ENCODE data around the gene AMBP. TPM values are rescaled to one million over a fixed set of nuclear protein-coding genes. Genes with fewer than 3 reads are reported as not detected.

Gene AMBP
- total and polyA plus RNA-seq, 2 of the 13 experiments (the other 11 are each of a cell fraction or from before 2014, with no cell fraction given) = 1,510 to 2,580 TPM

DNA sequence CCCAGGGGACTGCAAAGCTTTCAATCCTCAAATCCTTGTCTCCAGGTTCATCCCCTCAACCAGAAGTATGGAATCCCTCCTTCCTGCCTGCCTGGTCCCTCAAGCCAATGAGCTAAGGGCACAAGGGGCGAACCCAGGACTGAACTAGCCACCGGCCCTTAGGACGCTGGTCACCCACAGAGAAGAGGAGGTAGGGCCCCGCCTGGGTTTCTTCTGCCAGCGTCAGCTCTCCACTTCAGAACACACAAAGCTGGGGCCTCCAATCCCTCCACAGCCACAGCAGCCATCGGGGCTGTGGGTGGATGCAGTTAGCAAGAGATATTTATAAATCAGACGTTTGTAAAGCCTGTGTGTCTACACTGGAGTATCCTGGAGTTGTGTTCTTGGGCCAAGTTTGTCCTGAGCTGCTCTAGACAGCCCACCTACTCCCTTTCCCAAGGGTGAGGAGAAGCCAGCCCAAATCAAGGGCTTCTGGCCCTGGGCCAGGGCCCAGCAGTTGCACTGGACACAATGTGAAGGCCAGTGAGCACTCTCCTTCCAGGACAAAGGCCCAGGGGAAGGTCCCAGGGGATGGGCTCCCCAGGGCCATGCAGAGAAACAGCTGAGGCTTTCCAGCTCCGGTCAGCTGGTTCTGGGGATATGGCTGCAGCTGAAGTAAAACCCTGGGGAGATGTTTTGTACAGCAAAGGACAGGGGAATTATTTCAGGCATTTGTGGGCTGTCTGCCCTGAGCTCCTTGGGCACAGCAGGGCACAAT is 18.9 kb downstream of the AMBP start (continued):
- TF ChIP-seq, protein P1, sequence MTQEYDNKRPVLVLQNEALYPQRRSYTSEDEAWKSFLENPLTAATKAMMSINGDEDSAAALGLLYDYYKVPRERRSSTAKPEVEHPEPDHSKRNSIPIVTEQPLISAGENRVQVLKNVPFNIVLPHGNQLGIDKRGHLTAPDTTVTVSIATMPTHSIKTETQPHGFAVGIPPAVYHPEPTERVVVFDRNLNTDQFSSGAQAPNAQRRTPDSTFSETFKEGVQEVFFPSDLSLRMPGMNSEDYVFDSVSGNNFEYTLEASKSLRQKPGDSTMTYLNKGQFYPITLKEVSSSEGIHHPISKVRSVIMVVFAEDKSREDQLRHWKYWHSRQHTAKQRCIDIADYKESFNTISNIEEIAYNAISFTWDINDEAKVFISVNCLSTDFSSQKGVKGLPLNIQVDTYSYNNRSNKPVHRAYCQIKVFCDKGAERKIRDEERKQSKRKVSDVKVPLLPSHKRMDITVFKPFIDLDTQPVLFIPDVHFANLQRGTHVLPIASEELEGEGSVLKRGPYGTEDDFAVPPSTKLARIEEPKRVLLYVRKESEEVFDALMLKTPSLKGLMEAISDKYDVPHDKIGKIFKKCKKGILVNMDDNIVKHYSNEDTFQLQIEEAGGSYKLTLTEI (CRISPR knock-in tag; conservative IDR thresholded peaks at IDR 0.05) = no peak
- no peak for TF ChIP-seq TCF7L2 (IDR thresholded peaks at IDR 0.05; ENCODE audit: low read depth, low read length)
- TF ChIP-seq REPIN1 (CRISPR knock-in tag; IDR thresholded peaks at IDR 0.05; ENCODE audit: borderline replicate concordance, low read depth) = peak; percentile 80
- no peak for TF ChIP-seq YEATS4 (CRISPR knock-in tag; IDR thresholded peaks at IDR 0.05; ENCODE audit: borderline replicate concordance)
- TF ChIP-seq MATR3 (CRISPR knock-in tag; IDR thresholded peaks at IDR 0.05) = no peak
- no peak for TF ChIP-seq IRF2 (CRISPR knock-in tag; IDR thresholded peaks at IDR 0.05)
- no peak for TF ChIP-seq GATAD1 (CRISPR knock-in tag; IDR thresholded peaks at IDR 0.05)
- TF ChIP-seq DNMT3B (CRISPR knock-in tag; conservative IDR thresholded peaks at IDR 0.05) = no peak
- no peak for TF ChIP-seq SRSF9 (IDR thresholded peaks at IDR 0.05; ENCODE audit: borderline replicate concordance, insufficient read depth, low read depth, low read length, poor library complexity, severe bottlenecking)
- no peak for TF ChIP-seq ZNF605 (CRISPR knock-in tag; IDR thresholded peaks at IDR 0.05)
- no peak for TF ChIP-seq HNF4G (IDR thresholded peaks at IDR 0.05; ENCODE audit: borderline replicate concordance, low read depth, low read length)
- TF ChIP-seq HNF4G (CRISPR knock-in tag; IDR thresholded peaks at IDR 0.05; ENCODE audit: borderline replicate concordance, low read depth) = 0 out of 2 replicates have a peak, but pooled peaks have one; percentile 15
- no peak for TF ChIP-seq ADNP (CRISPR knock-in tag; IDR thresholded peaks at IDR 0.05)
- TF ChIP-seq MYNN (CRISPR knock-in tag; IDR thresholded peaks at IDR 0.05; ENCODE audit: low read depth) = 0 out of 2 replicates have a peak, but pooled peaks have one; percentile 48
- no peak; the same call in 1 of the 2 replicates for TF ChIP-seq ZFY (CRISPR knock-in tag; IDR thresholded peaks at IDR 0.05)
- 0 out of 2 replicates have a peak, but pooled peaks have one; percentile 9 for TF ChIP-seq THAP11 (CRISPR knock-in tag; IDR thresholded peaks at IDR 0.05)
- TF ChIP-seq, protein P2, sequence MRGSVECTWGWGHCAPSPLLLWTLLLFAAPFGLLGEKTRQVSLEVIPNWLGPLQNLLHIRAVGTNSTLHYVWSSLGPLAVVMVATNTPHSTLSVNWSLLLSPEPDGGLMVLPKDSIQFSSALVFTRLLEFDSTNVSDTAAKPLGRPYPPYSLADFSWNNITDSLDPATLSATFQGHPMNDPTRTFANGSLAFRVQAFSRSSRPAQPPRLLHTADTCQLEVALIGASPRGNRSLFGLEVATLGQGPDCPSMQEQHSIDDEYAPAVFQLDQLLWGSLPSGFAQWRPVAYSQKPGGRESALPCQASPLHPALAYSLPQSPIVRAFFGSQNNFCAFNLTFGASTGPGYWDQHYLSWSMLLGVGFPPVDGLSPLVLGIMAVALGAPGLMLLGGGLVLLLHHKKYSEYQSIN (CRISPR knock-in tag; IDR thresholded peaks at IDR 0.05; ENCODE audit: borderline replicate concordance) = no peak
- no peak for TF ChIP-seq RFXANK (CRISPR knock-in tag; IDR thresholded peaks at IDR 0.05)
- TF ChIP-seq ZNF891 (CRISPR knock-in tag; IDR thresholded peaks at IDR 0.05) = no peak
- no peak for TF ChIP-seq ZBTB8A (CRISPR knock-in tag; IDR thresholded peaks at IDR 0.05; ENCODE audit: borderline replicate concordance, low read depth)
- no peak for TF ChIP-seq ASH2L (IDR thresholded peaks at IDR 0.05; ENCODE audit: insufficient read length, low read depth, low read length)
- TF ChIP-seq SOX5 (CRISPR knock-in tag; IDR thresholded peaks at IDR 0.05; ENCODE audit: borderline replicate concordance) = no peak
- no peak for TF ChIP-seq ISL2 (CRISPR knock-in tag; IDR thresholded peaks at IDR 0.05)
- TF ChIP-seq, protein P3, sequence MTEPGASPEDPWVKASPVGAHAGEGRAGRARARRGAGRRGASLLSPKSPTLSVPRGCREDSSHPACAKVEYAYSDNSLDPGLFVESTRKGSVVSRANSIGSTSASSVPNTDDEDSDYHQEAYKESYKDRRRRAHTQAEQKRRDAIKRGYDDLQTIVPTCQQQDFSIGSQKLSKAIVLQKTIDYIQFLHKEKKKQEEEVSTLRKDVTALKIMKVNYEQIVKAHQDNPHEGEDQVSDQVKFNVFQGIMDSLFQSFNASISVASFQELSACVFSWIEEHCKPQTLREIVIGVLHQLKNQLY (CRISPR knock-in tag; IDR thresholded peaks at IDR 0.05) = no peak
- TF ChIP-seq, protein P4, sequence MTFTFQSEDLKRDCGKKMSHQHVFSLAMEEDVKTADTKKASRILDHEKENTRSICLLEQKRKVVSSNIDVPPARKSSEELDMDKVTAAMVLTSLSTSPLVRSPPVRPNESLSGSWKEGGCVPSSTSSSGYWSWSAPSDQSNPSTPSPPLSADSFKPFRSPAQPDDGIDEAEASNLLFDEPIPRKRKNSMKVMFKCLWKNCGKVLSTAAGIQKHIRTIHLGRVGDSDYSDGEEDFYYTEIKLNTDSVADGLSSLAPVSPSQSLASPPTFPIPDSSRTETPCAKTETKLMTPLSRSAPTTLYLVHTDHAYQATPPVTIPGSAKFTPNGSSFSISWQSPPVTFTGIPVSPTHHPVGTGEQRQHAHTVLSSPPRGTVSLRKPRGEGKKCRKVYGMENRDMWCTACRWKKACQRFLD (CRISPR knock-in tag; IDR thresholded peaks at IDR 0.05; ENCODE audit: borderline replicate concordance) = no peak
- TF ChIP-seq, protein P5, sequence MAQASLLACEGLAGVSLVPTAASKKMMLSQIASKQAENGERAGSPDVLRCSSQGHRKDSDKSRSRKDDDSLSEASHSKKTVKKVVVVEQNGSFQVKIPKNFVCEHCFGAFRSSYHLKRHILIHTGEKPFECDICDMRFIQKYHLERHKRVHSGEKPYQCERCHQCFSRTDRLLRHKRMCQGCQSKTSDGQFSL (CRISPR knock-in tag; IDR thresholded peaks at IDR 0.05) = no peak
